H9 (cell line): ENCODE data around the gene SLC9A7. TPM values are rescaled to one million over a fixed set of nuclear protein-coding genes. Genes with fewer than 3 reads are reported as not detected.

Source experiments
- DNase-seq: peaks from one replicate; pipeline ENCODE4 v3.0.0-alpha.2; 2017
- H2AFZ ChIP-seq: one replicate; pipeline ENCODE4 v1.6.1; 2013; ENCODE audit warnings: mild to moderate bottlenecking, low read length, control low read depth, moderate library complexity
- H2AK5ac ChIP-seq: 2 replicates; pipeline ENCODE4 v1.6.1; 2013; ENCODE audit warnings: low read length, control low read depth, mixed read lengths; ENCODE audit not compliant: insufficient read length
- H2BK120ac ChIP-seq: one replicate; pipeline ENCODE4 v1.6.1; 2013; ENCODE audit warnings: low read depth, mild to moderate bottlenecking, low read length, control low read depth, inconsistent platforms; ENCODE audit not compliant: poor library complexity, severe bottlenecking
- H2BK12ac ChIP-seq: 2 replicates; pipeline ENCODE4 v1.6.1; 2013; ENCODE audit warnings: low read length, control low read depth, mixed read lengths, low read depth; ENCODE audit not compliant: insufficient read length
- H2BK15ac ChIP-seq: 2 replicates; pipeline ENCODE4 v1.6.1; 2013; ENCODE audit warnings: low read depth, low read length, control low read depth
- H2BK20ac ChIP-seq: one replicate; pipeline ENCODE4 v1.6.1; 2013; ENCODE audit warnings: low read depth, mild to moderate bottlenecking, low read length, control low read depth, inconsistent platforms; ENCODE audit not compliant: poor library complexity, severe bottlenecking
- H2BK5ac ChIP-seq: 2 replicates; pipeline ENCODE4 v1.6.1; 2013; ENCODE audit warnings: low read length, control low read depth, mixed read lengths; ENCODE audit not compliant: insufficient read length
- H3K14ac ChIP-seq: 2 replicates; pipeline ENCODE4 v1.6.1; 2013; ENCODE audit warnings: low read length, control low read depth; ENCODE audit not compliant: insufficient read depth
- H3K18ac ChIP-seq: 2 replicates; pipeline ENCODE4 v1.6.1; 2013; ENCODE audit warnings: low read depth, mild to moderate bottlenecking, mixed read lengths, low read length, control low read depth; ENCODE audit not compliant: insufficient read length
- H3K23ac ChIP-seq: 2 replicates; pipeline ENCODE4 v1.6.1; 2013; ENCODE audit warnings: low read length, control low read depth, mixed read lengths, low read depth; ENCODE audit not compliant: insufficient read length
- H3K23me2 ChIP-seq: 2 replicates; pipeline ENCODE4 v1.6.1; 2013; ENCODE audit warnings: low read depth, mild to moderate bottlenecking, mixed read lengths, low read length, control low read depth; ENCODE audit not compliant: insufficient read length, poor library complexity, severe bottlenecking
- H3K27ac ChIP-seq: 2 replicates; pipeline ENCODE4 v1.5.1; 2013; ENCODE audit warnings: low read length, control low read depth, mixed read lengths, low read depth; ENCODE audit not compliant: insufficient read length
- H3K27me3 ChIP-seq: 2 replicates; pipeline ENCODE4 v1.6.1; 2013; ENCODE audit warnings: low read length, control low read depth, inconsistent platforms; ENCODE audit not compliant: insufficient read depth
- H3K4ac ChIP-seq: 2 replicates; pipeline ENCODE4 v1.6.1; 2013; ENCODE audit warnings: low read depth, mild to moderate bottlenecking, control low read depth, inconsistent platforms, low read length, moderate library complexity
- H3K4me1 ChIP-seq: 2 replicates; pipeline ENCODE4 v1.6.1; 2013; ENCODE audit warnings: low read length, control low read depth, inconsistent platforms; ENCODE audit not compliant: insufficient read depth
- H3K4me2 ChIP-seq: 2 replicates; pipeline ENCODE4 v1.6.1; 2013; ENCODE audit warnings: low read length, control low read depth, mixed read lengths; ENCODE audit not compliant: insufficient read length, insufficient read depth
- H3K56ac ChIP-seq: 2 replicates; pipeline ENCODE4 v1.6.1; 2013; ENCODE audit warnings: low read depth, mild to moderate bottlenecking, mixed read lengths, low read length, control low read depth; ENCODE audit not compliant: insufficient read length
- H3K79me1 ChIP-seq: 2 replicates; pipeline ENCODE4 v1.6.1; 2013; ENCODE audit warnings: low read depth, mild to moderate bottlenecking, moderate library complexity, low read length, control low read depth, inconsistent platforms; ENCODE audit not compliant: insufficient read depth, poor library complexity, severe bottlenecking
- H3K79me2 ChIP-seq: 2 replicates; pipeline ENCODE4 v1.6.1; 2013; ENCODE audit warnings: low read length, control low read depth, inconsistent platforms; ENCODE audit not compliant: insufficient read depth
- H3K9ac ChIP-seq: 2 replicates; pipeline ENCODE4 v1.6.1; 2013; ENCODE audit warnings: low read length, control low read depth, mixed read lengths; ENCODE audit not compliant: insufficient read length; ENCODE audit errors: extremely low read depth
- H3K9me3 ChIP-seq: one replicate; pipeline ENCODE4 v1.6.1; 2013; ENCODE audit warnings: low read depth, low read length, inconsistent platforms; ENCODE audit not compliant: control insufficient read depth
- H3T11ph ChIP-seq: one replicate; pipeline ENCODE4 v1.6.1; 2013; ENCODE audit warnings: mild to moderate bottlenecking, low read length, control low read depth, inconsistent platforms
- H4K20me1 ChIP-seq: one replicate; pipeline ENCODE4 v1.6.1; 2013; ENCODE audit not compliant: control insufficient read depth, insufficient read length, insufficient read depth
- H4K5ac ChIP-seq: 2 replicates; pipeline ENCODE4 v1.6.1; 2013; ENCODE audit warnings: low read depth, mild to moderate bottlenecking, mixed read lengths, low read length, control low read depth; ENCODE audit not compliant: insufficient read length
- H4K8ac ChIP-seq: replicated peaks from 2 replicates; pipeline ENCODE4 v1.6.1; 2013; ENCODE audit warnings: low read length, control low read depth, mixed read lengths, low read depth; ENCODE audit not compliant: insufficient read length
- H4K91ac ChIP-seq: 2 replicates; pipeline ENCODE4 v1.6.1; 2013; ENCODE audit warnings: low read depth, mild to moderate bottlenecking, moderate library complexity, mixed read lengths, low read length, control low read depth; ENCODE audit not compliant: insufficient read length
- H3K27ac Mint-ChIP-seq, 3 experiments: 2 replicates in 2 of 3; 3 replicates in 1 of 3; pipeline ENCODE4 v1.8.0; 2020 to 2021; ENCODE audit warnings: mixed read lengths in 3 of 3, mild to moderate bottlenecking in 1 of 3, moderate library complexity in 1 of 3
- H3K27me3 Mint-ChIP-seq: 2 replicates; pipeline ENCODE4 v1.8.0; 2021; ENCODE audit warnings: low read depth, mild to moderate bottlenecking, moderate library complexity, mixed read lengths
- H3K36me3 Mint-ChIP-seq, 3 experiments: 2 replicates in 2 of 3; 3 replicates in 1 of 3; pipeline ENCODE4 v1.8.0; 2020 to 2021; ENCODE audit warnings: low read depth in 3 of 3, mixed read lengths in 3 of 3; ENCODE audit not compliant: insufficient read depth in 1 of 3
- H3K4me1 Mint-ChIP-seq, 2 experiments: 2 replicates each; pipeline ENCODE4 v1.8.0; 2020; ENCODE audit warnings: mixed read lengths in 2 of 2
- H3K4me3 Mint-ChIP-seq, 2 experiments: 2 replicates in 1 of 2; 3 replicates in 1 of 2; pipeline ENCODE4 v1.8.0; 2020 to 2021; ENCODE audit warnings: mild to moderate bottlenecking in 2 of 2, mixed read lengths in 2 of 2, moderate library complexity in 1 of 2
- H3K9me3 Mint-ChIP-seq, 2 experiments: 2 replicates in 1 of 2; 3 replicates in 1 of 2; pipeline ENCODE4 v1.8.0; 2020; ENCODE audit warnings: mild to moderate bottlenecking in 2 of 2, mixed read lengths in 2 of 2, moderate library complexity in 1 of 2
- CTCF ChIP-seq: fragments of 200-600 bp; sonication (generic); conservative IDR thresholded peaks from 3 replicates; pipeline ENCODE4 v1.8.0; 2021; ENCODE audit warnings: antibody characterized with exemption, mild to moderate bottlenecking
- WGBS: extraction: QIAGEN DNeasy Blood & Tissue Kit; methylation state at CpG from one replicate; pipeline ENCODE4 v1.1.7; 2013; ENCODE audit warnings: missing lambda C conversion rate, low lambda C conversion rate, mixed read lengths; ENCODE audit not compliant: insufficient read length; ENCODE audit errors: extremely low coverage; 5-methylcytosine and 5-hydroxymethylcytosine counted together
- total RNA-seq: library from RNA; stranded (reverse); gene quantifications from 2 replicates; pipeline ENCODE4 v1.2.1, GENCODE V29; 2021

The SLC9A7 gene
- total RNA-seq, 1 experiment from 2014 or later = 5.9 TPM

- WGBS = no CpG with 5 or more reads among the region's 5 CpGs
These were observed 148.8 kb downstream of the SLC9A7 start for GRCh38 chrX:46610070-46610658.

More at GRCh38 chrX:46610070-46610658, 148.8 kb downstream of the SLC9A7 start:
- peaks cover 42% of the 10 kb centered on the region for H3K9me3 ChIP-seq
- Mint-ChIP-seq H3K4me3 (no peak overlapping the region), H3K4me1 (no peaks in the 10 kb centered on the region), H3K36me3 (peaks cover 4 to 27% (median 22%) of the 10 kb centered on the region in 3 experiments; a peak in 6 of 7 replicates), H3K27me3 (peaks cover 2% of the 10 kb centered on the region; the same call in 1 of the 2 replicates), H3K9me3 (peaks cover 69 to 77% of the 10 kb centered on the region in 2 experiments), H3K27ac (no peak overlapping the region)
- no peaks in the 10 kb centered on the region for H3K23me2 ChIP-seq
- H3K4me2 ChIP-seq = no peak overlapping the region
- no peak overlapping the region for H4K91ac ChIP-seq
- H2BK20ac ChIP-seq = no peak overlapping the region
- no peaks in the 10 kb centered on the region for H3K79me1 ChIP-seq
- H3K9ac ChIP-seq = no peak overlapping the region
- DNase-seq = no peak
- no peak overlapping the region for H3K4ac ChIP-seq
- H3T11ph ChIP-seq = no peak overlapping the region
- H3K27ac ChIP-seq = no peak overlapping the region
- no peak overlapping the region for H2BK15ac ChIP-seq
- no peak overlapping the region for H3K18ac ChIP-seq
- no peaks in the 10 kb centered on the region for H4K20me1 ChIP-seq
- no peak for TF ChIP-seq CTCF
- no peak overlapping the region for H3K23ac ChIP-seq
- no peak overlapping the region for H2BK120ac ChIP-seq
- H2BK5ac ChIP-seq = no peak overlapping the region
- no peak overlapping the region for H4K5ac ChIP-seq
- no peak overlapping the region for H3K56ac ChIP-seq
- H4K8ac ChIP-seq = no peak overlapping the region
- no peak overlapping the region for H2AK5ac ChIP-seq
- no peaks in the 10 kb centered on the region for H3K79me2 ChIP-seq
- no peak overlapping the region for H2BK12ac ChIP-seq
- no peak overlapping the region for H3K14ac ChIP-seq
- H2AFZ ChIP-seq = no peak overlapping the region
- no peaks in the 10 kb centered on the region for H3K4me1 ChIP-seq
- no peaks in the 10 kb centered on the region for H3K27me3 ChIP-seq
